CD4-positive, alpha-beta T cell (primary cell): ENCODE measurements around the gene ZNF286A. TPM values are rescaled to one million over a fixed set of nuclear protein-coding genes. Genes with fewer than 3 reads are reported as not detected.

Experiments used
- ATAC-seq: fragments of 200-7000 bp; cut with Tn5 transposase; one replicate; pipeline ENCODE4 v1.10.0; 2022; ENCODE audit warnings: mild to moderate bottlenecking; ENCODE audit not compliant: poor library complexity
- CTCF ChIA-PET: fragments of 350-600 bp; sonication (Branson Sonifier 250); formaldehyde crosslinking; loops from one replicate; lab custom pipeline; 2021; ENCODE audit warnings: antibody characterized with exemption, inconsistent platforms; lab: Charles Lee
- POLR2A ChIA-PET: fragments of 350-600 bp; sonication (Branson Sonifier 250); formaldehyde crosslinking; loops from one replicate; lab custom pipeline; 2021; ENCODE audit warnings: antibody characterized with exemption, inconsistent platforms; lab: Charles Lee
- DNase-seq, 14 experiments: peaks; one replicate each; pipeline ENCODE4 v3.0.0-alpha.2; 2013 to 2020; ENCODE audit warnings: mixed read lengths in 2 of 14
- H3K27ac ChIP-seq, 2 donors: one replicate each; pipeline versions ENCODE4 v1.5.1 to v1.7.0; 2013; ENCODE audit warnings: low read length in 2 of 2, low read depth in 1 of 2, mild to moderate bottlenecking in 1 of 2
- H3K27me3 ChIP-seq, 2 experiments: 1 replicate in 1 of 2; 2 replicates in 1 of 2; pipeline versions ENCODE4 v1.6.1 to v1.7.0; 2013; ENCODE audit warnings: low read length in 2 of 2, control low read depth in 1 of 2, mild to moderate bottlenecking in 1 of 2, moderate library complexity in 1 of 2; ENCODE audit not compliant: insufficient read depth in 2 of 2, control insufficient read depth in 1 of 2
- H3K36me3 ChIP-seq: one replicate; pipeline ENCODE4 v1.6.1; 2013; ENCODE audit warnings: low read length, control low read depth; ENCODE audit not compliant: insufficient read depth
- H3K4me1 ChIP-seq: one replicate; pipeline ENCODE4 v1.6.1; 2013; ENCODE audit warnings: low read length, control low read depth; ENCODE audit not compliant: insufficient read depth
- H3K4me3 ChIP-seq: one replicate; pipeline ENCODE4 v1.5.1; 2013; ENCODE audit warnings: mild to moderate bottlenecking, low read length, moderate library complexity
- H3K9me3 ChIP-seq, 2 experiments: 1 replicate in 1 of 2; 2 replicates in 1 of 2; pipeline versions ENCODE4 v1.6.1 to v1.7.0; 2013; ENCODE audit warnings: low read length in 2 of 2, mild to moderate bottlenecking in 2 of 2, control low read depth in 1 of 2, moderate library complexity in 1 of 2; ENCODE audit not compliant: control insufficient read depth in 1 of 2, insufficient read depth in 1 of 2
- H3K27ac Mint-ChIP-seq: one replicate; pipeline ENCODE4 v1.8.0; 2020; ENCODE audit warnings: mixed read lengths
- H3K27me3 Mint-ChIP-seq: one replicate; pipeline ENCODE4 v1.8.0; 2021; ENCODE audit warnings: mixed read lengths
- H3K36me3 Mint-ChIP-seq: one replicate; pipeline ENCODE4 v1.8.0; 2021; ENCODE audit warnings: low read depth, mixed read lengths
- H3K4me1 Mint-ChIP-seq: one replicate; pipeline ENCODE4 v1.8.0; 2021; ENCODE audit warnings: low read depth, mixed read lengths
- H3K4me3 Mint-ChIP-seq: one replicate; pipeline ENCODE4 v1.8.0; 2020; ENCODE audit warnings: mild to moderate bottlenecking, mixed read lengths
- H3K9me3 Mint-ChIP-seq: one replicate; pipeline ENCODE4 v1.8.0; 2020; ENCODE audit warnings: mixed read lengths
- CTCF ChIP-seq: fragments of 200-600 bp; IDR thresholded peaks from one replicate; pipeline ENCODE4 v1.8.0; 2022; ENCODE audit warnings: antibody characterized with exemption, mild to moderate bottlenecking
- intact Hi-C, 2 experiments: fragments of 100-400 bp; cut with DNase I in 1 of 2; cut with micrococcal nuclease in 1 of 2; formaldehyde crosslinking; loops; one replicate each; pipeline versions ENCODE4 v1.15.1 to v1.9.0; 2023 to 2025; cut with DNase I, micrococcal nuclease
- total RNA-seq, 174 experiments: library from RNA in 2 of 174; stranded (reverse) in 2 of 174; gene quantifications; one replicate each; pipeline ENCODE4 v1.2.3 and lab custom pipeline; 2021 to 2026

ZNF286A gene
- total RNA-seq, 2 experiments from 2014 or later: 14.4 to 19.4 TPM

GRCh38 chr17:15657868-15658267 is 41.7 kb upstream of the ZNF286A start:
- Mint-ChIP-seq H3K27me3 (no peaks in the 10 kb centered on the region), H3K27ac (no peak overlapping the region), H3K9me3 (no peaks in the 10 kb centered on the region), H3K36me3 (no peaks in the 10 kb centered on the region), H3K4me1 (no peaks in the 10 kb centered on the region), H3K4me3 (no peak overlapping the region)
- Histone ChIP-seq H3K27ac (no peak overlapping the region), H3K9me3 (no peaks in the 10 kb centered on the region), H3K4me1 (no peaks in the 10 kb centered on the region), H3K4me3 (no peak overlapping the region), H3K27me3 (no peaks in the 10 kb centered on the region), H3K36me3 (peaks cover 7% of the 10 kb centered on the region)
- DNase-seq: no peak
- intact Hi-C loops: no loop called here
- TF ChIP-seq CTCF: no peak
- no peak for ATAC-seq
- ChIA-PET POLR2A (no interaction called here), CTCF (no interaction called here)

GRCh38 chr17:15658296-15658695 is 41.3 kb upstream of the ZNF286A start:
- Mint-ChIP-seq H3K27ac (no peak overlapping the region), H3K27me3 (no peaks in the 10 kb centered on the region), H3K36me3 (no peaks in the 10 kb centered on the region), H3K9me3 (no peaks in the 10 kb centered on the region), H3K4me1 (no peaks in the 10 kb centered on the region), H3K4me3 (no peak overlapping the region)
- H3K9me3 ChIP-seq: no peaks in the 10 kb centered on the region
- ChIA-PET CTCF (no interaction called here), POLR2A (no interaction called here)
- no peak overlapping the region for H3K27ac ChIP-seq
- TF ChIP-seq CTCF: no peak
- ATAC-seq (no peak), DNase-seq (no peak)
- intact Hi-C loops: no loop called here
- H3K27me3 ChIP-seq: no peaks in the 10 kb centered on the region
- H3K4me3 ChIP-seq: no peak overlapping the region
- no peaks in the 10 kb centered on the region for H3K4me1 ChIP-seq
- H3K36me3 ChIP-seq: peaks cover 7% of the 10 kb centered on the region

- peaks cover 6% of the 10 kb centered on the region for H3K36me3 Mint-ChIP-seq
- CTCF ChIA-PET: no interaction called here
- H3K4me1 Mint-ChIP-seq: no peaks in the 10 kb centered on the region
Observed at GRCh38 chr17:15659236-15659635, 40.3 kb upstream of the ZNF286A start.

More at GRCh38 chr17:15659236-15659635, 40.3 kb upstream of the ZNF286A start:
- no peaks in the 10 kb centered on the region for H3K4me1 ChIP-seq
- no peak overlapping the region for H3K4me3 ChIP-seq
- no peaks in the 10 kb centered on the region for H3K9me3 ChIP-seq
- intact Hi-C loops: no loop called here
- no peak for TF ChIP-seq CTCF
- H3K4me3 Mint-ChIP-seq: no peak overlapping the region
- no peak for DNase-seq
- H3K9me3 Mint-ChIP-seq: no peaks in the 10 kb centered on the region
- H3K27ac Mint-ChIP-seq: no peak overlapping the region
- peaks cover 7% of the 10 kb centered on the region for H3K36me3 ChIP-seq
- H3K27ac ChIP-seq: no peak overlapping the region
- ATAC-seq: no peak
- H3K27me3 ChIP-seq: no peaks in the 10 kb centered on the region
- H3K27me3 Mint-ChIP-seq: no peaks in the 10 kb centered on the region
- POLR2A ChIA-PET: no interaction called here
